ENCODE results near the gene DHRS2. TPM values are rescaled to one million over a fixed set of nuclear protein-coding genes. Genes with fewer than 3 reads are reported as not detected.

Gene DHRS2
- polyA plus RNA-seq, 1 donor, result 0.10 TPM

- DNase-seq, result no peak
Observed at GRCh38 chr14:23612802-23613201, 23.4 kb upstream of the DHRS2 start.

- DNase-seq, result no peak
Observed at GRCh38 chr14:23613242-23614070, 22.7 kb upstream of the DHRS2 start.

DNA sequence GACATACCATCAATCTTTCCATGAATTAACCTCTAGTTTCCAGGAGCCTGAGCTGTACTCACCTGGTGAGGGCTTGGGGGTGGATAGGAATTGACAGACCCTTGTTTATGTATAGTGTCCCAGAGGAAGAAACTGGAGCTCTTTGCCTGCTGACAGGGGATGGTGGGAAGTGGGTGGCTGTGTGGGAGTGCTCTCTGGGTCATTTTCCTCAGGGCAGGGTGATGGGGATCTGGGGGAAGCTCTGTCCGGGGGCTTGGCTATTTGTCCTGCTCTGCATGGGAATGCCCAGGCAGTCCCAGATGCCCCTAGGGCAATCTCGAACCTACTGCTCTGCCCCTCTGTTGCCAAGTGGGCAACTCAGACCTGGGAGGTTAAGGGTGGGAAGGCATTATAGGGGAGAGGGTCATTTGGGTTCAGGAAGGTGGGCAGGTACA, 21.8 kb upstream of the DHRS2 start:
- no peak for DNase-seq

- DNase-seq, result no peak
Observed at GRCh38 chr14:23615856-23616255, 20.3 kb upstream of the DHRS2 start.

DNA sequence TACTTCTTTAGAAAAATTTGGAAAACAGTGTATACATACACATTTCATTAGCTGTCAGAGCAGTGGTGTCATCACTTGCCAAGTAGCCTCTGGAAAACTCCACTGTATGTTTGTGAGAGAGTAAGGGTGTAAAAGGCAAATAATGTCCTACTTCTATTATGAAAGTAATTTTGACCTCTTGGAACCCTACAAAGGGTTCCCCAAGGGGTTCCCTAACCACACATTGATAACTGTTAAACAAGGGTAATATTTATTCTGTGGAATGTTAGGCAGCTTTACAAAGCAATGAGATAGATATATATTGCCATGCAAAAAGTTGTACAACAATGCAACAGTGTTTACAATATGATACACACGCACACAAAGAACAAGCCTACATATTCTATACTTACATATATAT, 18.6 kb upstream of the DHRS2 start:
- no peak for DNase-seq

DNA sequence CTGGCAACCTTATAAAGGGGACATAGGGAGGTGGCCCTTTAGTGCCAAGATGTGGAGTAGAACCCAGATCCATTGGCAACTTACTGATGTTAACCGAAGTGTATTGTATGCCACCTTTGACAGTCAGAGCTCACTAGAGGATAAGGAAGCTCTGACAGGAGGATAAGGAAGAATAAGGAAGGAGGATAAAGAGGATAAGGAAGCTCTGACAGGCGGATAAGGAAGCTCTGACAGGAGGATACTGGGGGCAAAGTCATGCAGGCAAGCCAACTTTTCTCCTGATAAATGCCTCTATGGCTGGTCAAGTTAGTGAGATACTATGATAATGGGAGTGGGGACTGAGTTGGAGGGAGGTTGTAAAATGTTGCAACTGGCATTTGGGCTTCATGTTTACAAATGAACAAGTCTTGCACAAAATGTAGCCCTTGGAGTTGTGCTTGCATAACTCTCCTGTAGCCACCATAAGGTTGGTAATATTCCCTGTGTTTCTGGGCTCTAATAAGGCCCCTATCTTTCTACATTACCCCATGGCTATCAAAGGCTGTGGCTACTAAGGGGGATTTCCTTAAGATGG, 17.7 kb upstream of the DHRS2 start:
- no peak for DNase-seq

- DNase-seq, result no peak
Observed at GRCh38 chr14:23620177-23620702, 15.9 kb upstream of the DHRS2 start.

GRCh38 chr14:23621204-23621931, 14.8 kb upstream of the DHRS2 start:
- DNase-seq, result no peak

- DNase-seq, result no peak
Observed at GRCh38 chr14:23621932-23622730, 14.0 kb upstream of the DHRS2 start.

DNA sequence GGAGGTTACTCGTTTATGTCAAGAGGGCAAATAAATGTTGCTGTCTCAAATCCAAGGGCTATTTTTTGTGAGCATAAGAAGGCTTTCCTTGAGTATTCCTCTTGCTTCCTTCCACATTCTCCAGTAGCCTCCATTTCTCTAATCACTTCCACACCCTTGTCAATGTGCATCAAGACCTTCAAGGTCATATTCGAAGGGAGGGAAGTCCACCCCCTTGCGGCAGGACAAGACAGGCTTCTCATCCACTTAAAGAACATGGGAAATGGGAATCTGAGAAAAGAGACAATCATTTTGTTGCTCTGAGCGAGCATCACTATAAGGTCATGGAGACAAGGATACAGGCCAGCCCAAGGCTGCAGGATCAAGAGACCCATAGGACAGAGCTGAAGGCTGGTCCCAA, 13.2 kb upstream of the DHRS2 start:
- no peak for DNase-seq

GRCh38 chr14:23623962-23624361, 12.2 kb upstream of the DHRS2 start:
- no peak for DNase-seq

DNA sequence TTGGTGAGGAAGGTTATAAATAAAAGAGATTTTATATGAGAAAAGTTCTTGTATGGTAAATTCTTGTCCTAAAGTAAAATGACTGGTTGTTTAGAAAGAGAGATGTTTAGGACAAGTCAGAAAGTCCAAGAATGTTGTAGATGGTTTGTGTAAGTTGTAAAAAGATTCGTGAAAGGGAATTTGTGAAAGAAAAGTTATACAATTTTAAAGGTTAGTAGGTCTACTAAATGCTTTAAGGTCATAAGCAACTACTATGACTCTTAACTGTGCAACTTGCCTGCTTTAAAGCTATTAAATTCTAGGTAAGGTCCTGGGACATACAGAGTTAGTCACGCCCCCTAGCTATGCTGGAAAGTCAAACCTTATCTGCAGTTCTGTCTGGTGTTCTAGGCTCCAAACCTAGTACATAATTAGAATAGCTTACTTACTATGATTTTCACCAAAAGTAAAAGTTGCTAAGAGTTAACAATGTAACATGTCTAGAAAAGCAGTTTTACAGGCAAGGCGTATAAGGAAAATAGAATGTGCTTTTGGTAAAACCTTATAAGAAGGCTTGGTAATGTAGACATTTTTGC, 11.2 kb upstream of the DHRS2 start:
- DNase-seq, result no peak

GRCh38 chr14:23626946-23627345, 9.2 kb upstream of the DHRS2 start:
- no peak for DNase-seq

- DNase-seq, result no peak
Observed at GRCh38 chr14:23627961-23628360, 8.2 kb upstream of the DHRS2 start.

- DNase-seq, result no peak
Observed at GRCh38 chr14:23629204-23629603, 7.0 kb upstream of the DHRS2 start.

- no peak for DNase-seq
Observed at GRCh38 chr14:23629832-23630396, 6.2 kb upstream of the DHRS2 start.

- DNase-seq, result no peak
Observed at GRCh38 chr14:23630687-23631086, 5.5 kb upstream of the DHRS2 start.

- DNase-seq, result no peak
Observed at GRCh38 chr14:23631234-23631633, 4.9 kb upstream of the DHRS2 start.

- DNase-seq, result peak; percentile 82
Observed at GRCh38 chr14:23631702-23632460, 4.3 kb upstream of the DHRS2 start.

GRCh38 chr14:23632461-23633159, 3.6 kb upstream of the DHRS2 start:
- DNase-seq, result no peak

Data from hindlimb muscle (tissue), 1 donor.